Measurements from ENCODE around the gene HOXA3.

Gene HOXA3

DNA sequence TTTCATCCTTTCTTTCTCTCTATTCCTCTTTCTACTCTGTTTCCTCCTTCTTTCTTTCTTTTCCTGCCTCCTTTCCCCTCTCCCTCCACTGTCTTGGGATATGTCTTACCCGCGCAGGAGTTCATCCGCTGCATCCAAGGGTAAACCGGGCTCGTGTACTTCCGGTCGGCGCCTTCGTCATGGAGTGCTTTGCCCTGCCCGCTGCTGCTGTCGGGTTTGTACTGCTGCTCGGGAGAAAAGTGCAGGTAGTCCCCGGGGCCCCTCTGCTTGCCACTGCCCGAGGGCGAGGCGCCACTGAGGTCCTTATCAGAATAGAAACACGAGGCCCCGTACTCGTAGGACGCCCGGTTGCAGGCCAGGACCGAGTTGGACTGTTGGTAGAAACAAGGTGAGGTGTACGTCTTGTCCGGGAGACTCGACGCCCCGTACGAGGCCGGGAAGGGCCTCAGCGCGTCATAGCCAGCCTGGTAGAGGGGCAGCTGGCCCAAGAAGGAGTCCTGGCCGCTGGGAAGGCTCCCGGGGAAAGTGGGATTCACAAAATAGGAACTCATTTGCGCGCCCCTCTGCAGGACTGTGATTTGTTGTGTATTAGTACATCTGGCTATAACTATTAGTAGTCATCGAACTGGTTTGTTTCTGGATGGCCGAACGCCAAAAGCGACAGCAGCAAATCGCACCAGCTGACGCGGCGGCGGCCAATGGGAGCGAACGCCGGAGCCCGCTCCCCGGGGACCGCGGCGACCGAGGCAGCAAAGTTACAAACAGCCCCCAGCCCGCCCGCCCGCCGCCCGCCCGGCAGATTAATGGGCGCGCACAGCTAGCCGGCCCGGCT is 5.0 kb downstream of the HOXA3 start, which contains the start of gene HOXA6:
TSS of gene HOXA6 (minus strand) at position 576 of the 832 bp plus-strand sequence. CDS start at position 551, 25 bp downstream.
- peak within 1 kb of the TSS in 3 of 10 experiments; percentile 5 to 16 (median 14); a peak in 4 of 20 replicates for H3K4me3 ChIP-seq
- peaks cover 11 to 26% (median 18%) of the 10 kb centered on the region in 10 experiments for H3K4me1 ChIP-seq
- TF ChIP-seq Cebpa-rat (IDR thresholded peaks at IDR 0.05), result no peak
- H3K27me3 ChIP-seq, result peaks cover 100% of the 10 kb centered on the region in 11 experiments
- H4K20me1 ChIP-seq, result peaks cover 0 to 22% (median 14%) of the 10 kb centered on the region in 11 experiments; a peak in 16 of 22 replicates
- H3K9me3 ChIP-seq (replicated peaks in 1 of 11), result peaks cover 62 to 71% (median 66%) of the 10 kb centered on the region in 11 experiments
- no peak within 1 kb of the TSS for H3K27ac ChIP-seq
- no peak within 1 kb of the TSS for H3K9ac ChIP-seq
- H3K4me2 ChIP-seq, result peak within 1 kb of the TSS in 3 of 11 experiments; percentile 18 to 27 (median 20); a peak in 3 of 22 replicates
- H3K36me3 ChIP-seq, result peaks cover 0 to 16% (median 0%) of the 10 kb centered on the region in 11 experiments; a peak in 3 of 22 replicates

DNA sequence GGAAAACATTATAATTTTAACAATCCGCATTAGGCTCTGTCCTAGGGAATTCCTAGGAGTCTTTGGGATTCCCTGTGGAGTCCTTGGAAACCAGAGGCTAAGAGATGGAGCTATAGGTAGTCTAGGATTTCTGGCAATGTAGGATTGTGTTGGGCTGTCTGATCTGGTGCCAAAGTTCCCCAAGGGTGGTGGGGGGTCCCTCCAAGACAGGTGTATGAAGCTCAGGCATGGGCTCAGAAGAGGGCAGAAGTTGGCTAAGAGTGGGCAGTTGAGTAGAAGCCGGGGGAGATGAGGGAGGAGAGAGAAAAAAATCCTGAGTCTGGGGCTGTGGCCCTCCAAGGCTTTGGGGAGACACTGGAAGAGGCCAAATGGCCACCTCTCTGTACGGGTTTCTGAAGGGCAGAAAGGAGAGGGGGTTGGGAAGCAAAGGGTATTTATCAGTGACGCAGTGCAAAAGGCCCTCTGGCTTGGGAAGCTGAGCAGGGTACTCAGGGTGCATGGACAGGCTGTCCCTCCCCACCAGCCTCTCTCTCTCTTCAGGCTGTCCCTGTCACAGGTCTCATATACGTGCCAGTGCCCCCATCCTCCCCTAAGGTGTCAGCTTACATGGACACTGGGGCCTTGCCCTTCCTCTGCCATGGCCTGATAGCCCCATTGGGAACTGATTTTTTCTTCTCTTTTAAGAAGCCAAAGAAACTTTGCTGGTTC is 5.7 kb downstream of the HOXA3 start:
- H3K27ac ChIP-seq, result no peak overlapping the region
- H3K4me1 ChIP-seq, result peaks cover 8 to 18% (median 12%) of the 10 kb centered on the region in 10 experiments
- H3K27me3 ChIP-seq, result peaks cover 100% of the 10 kb centered on the region in 11 experiments
- no peak overlapping the region for H3K9ac ChIP-seq
- no peak for TF ChIP-seq Cebpa-rat (IDR thresholded peaks at IDR 0.05)
- peaks cover 69 to 79% (median 74%) of the 10 kb centered on the region in 11 experiments for H3K9me3 ChIP-seq (replicated peaks in 1 of 11)
- H4K20me1 ChIP-seq, result peaks cover 0 to 15% (median 6%) of the 10 kb centered on the region in 11 experiments; a peak in 16 of 22 replicates
- H3K4me3 ChIP-seq, result peak overlapping the region in 1 of 10 experiments; percentile 5; a peak in 1 of 20 replicates
- no peak overlapping the region for H3K4me2 ChIP-seq
- peaks cover 0 to 16% (median 0%) of the 10 kb centered on the region in 11 experiments; a peak in 3 of 22 replicates for H3K36me3 ChIP-seq

DNA sequence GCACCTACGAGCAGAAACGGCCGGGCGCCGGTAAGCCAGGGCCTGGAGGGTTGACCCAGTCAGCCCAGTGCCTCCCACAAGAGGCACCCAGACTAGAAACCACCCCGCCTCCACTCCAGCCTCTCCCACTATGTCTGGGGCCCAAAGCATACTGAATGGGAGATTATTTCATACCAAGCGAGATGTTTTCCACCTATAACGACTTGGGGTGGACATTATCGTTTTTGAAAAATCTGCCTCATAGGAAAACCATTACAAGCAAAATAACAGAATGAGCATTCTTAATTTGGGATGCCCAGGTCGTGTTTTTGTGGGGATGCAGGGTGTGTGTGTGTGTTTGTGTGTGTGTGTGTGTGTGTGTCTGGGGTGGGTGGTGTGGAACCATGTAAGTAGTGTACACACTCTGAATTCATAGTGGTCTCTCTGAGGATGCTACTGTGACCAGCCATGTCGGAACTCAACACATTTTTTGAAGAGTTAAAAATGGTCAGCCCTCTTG is 6.4 kb downstream of the HOXA3 start:
- Histone ChIP-seq H3K4me2 (no peak overlapping the region), H3K9me3 (replicated peaks in 1 of 11) (peaks cover 69 to 80% (median 75%) of the 10 kb centered on the region in 11 experiments), H4K20me1 (peaks cover 0 to 8% (median 0%) of the 10 kb centered on the region in 11 experiments; a peak in 5 of 22 replicates), H3K36me3 (peaks cover 0 to 16% (median 0%) of the 10 kb centered on the region in 11 experiments; a peak in 3 of 22 replicates), H3K4me1 (peaks cover under 1 to 12% (median 5%) of the 10 kb centered on the region in 10 experiments; a peak in 14 of 20 replicates), H3K4me3 (peak overlapping the region in 1 of 10 experiments; percentile 35; a peak in 1 of 20 replicates), H3K27me3 (peaks cover 95 to 100% (median 99%) of the 10 kb centered on the region in 11 experiments), H3K9ac (no peak overlapping the region), H3K27ac (no peak overlapping the region)
- TF ChIP-seq Cebpa-rat (IDR thresholded peaks at IDR 0.05), result no peak

DNA sequence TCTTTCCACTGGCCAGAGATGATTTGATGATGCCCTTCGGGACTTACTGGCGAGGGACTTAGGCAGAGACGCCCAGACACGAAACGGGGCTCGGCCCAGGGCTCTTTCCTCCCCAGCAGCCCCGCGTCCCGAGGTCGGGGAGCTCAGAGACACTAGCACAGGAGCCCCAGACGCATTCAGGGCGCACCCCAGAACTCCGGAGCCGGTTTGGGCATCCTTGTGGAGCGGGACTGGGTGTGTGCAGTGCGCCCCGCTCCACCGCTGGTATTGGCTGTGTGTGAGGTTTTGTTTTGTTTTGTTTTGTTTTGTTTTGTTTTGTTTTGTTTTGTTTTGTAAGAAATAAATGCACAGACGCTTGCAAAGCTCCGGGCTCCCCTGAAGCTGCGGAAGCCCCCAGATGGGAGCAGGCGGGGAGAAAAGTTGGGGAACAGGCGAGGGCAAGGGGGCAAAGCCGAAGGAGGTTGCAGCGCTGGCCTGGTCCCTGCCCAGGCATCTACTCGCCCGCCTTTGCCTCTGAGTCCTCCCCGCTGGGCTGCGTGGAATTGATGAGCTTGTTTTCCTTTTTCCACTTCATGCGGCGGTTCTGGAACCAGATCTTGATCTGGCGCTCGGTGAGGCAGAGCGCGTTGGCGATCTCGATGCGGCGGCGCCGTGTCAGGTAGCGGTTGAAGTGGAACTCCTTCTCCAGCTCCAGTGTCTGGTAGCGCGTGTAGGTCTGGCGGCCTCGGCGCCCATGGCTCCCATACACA is 7.0 kb downstream of the HOXA3 start:
- Histone ChIP-seq H3K9me3 (replicated peaks in 1 of 11) (peaks cover 69 to 80% (median 75%) of the 10 kb centered on the region in 11 experiments), H4K20me1 (peaks cover 0 to 8% (median 0%) of the 10 kb centered on the region in 11 experiments; a peak in 4 of 22 replicates), H3K36me3 (peaks cover 0 to 16% (median 0%) of the 10 kb centered on the region in 11 experiments; a peak in 3 of 22 replicates), H3K27ac (no peak overlapping the region), H3K4me1 (peaks cover 0 to 6% (median 2%) of the 10 kb centered on the region in 10 experiments; a peak in 12 of 20 replicates), H3K9ac (no peak overlapping the region), H3K4me3 (peak overlapping the region in 3 of 10 experiments; percentile 22 to 35 (median 25); a peak in 5 of 20 replicates), H3K4me2 (no peak overlapping the region), H3K27me3 (peaks cover 89 to 100% (median 93%) of the 10 kb centered on the region in 11 experiments)
- TF ChIP-seq Cebpa-rat (IDR thresholded peaks at IDR 0.05), result no peak

DNA sequence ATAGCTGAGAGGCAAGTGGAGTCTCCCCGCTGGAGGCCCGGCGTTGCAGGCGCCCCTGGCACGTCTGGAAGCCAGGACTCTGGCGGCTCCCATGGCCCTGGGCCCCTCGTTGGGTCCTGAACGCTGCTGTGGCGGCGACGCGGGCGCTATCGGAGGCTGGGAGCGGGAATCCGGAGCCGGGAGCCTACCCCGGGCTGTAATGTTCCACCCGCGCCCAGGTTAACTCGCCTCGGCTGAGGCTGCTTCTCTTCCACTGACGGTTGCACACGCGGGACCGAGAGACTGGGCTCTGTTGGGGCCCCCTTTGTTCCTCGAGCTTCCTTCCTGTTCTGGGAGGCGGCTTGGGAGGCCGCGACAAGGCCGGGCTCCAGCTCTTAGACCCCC is 7.6 kb downstream of the HOXA3 start:
- Histone ChIP-seq H3K4me2 (no peak overlapping the region), H3K27me3 (peaks cover 83 to 95% (median 87%) of the 10 kb centered on the region in 11 experiments), H3K9ac (no peak overlapping the region), H4K20me1 (peaks cover 0 to 8% (median 0%) of the 10 kb centered on the region in 11 experiments; a peak in 3 of 22 replicates), H3K4me3 (peak overlapping the region in 2 of 10 experiments; percentile 22 to 35; a peak in 5 of 20 replicates), H3K9me3 (replicated peaks in 1 of 11) (peaks cover 69 to 82% (median 75%) of the 10 kb centered on the region in 11 experiments), H3K27ac (no peak overlapping the region), H3K36me3 (peaks cover 0 to 16% (median 0%) of the 10 kb centered on the region in 11 experiments; a peak in 3 of 22 replicates), H3K4me1 (peaks cover 0 to 4% (median 0%) of the 10 kb centered on the region in 10 experiments; a peak in 2 of 20 replicates)
- TF ChIP-seq Cebpa-rat (IDR thresholded peaks at IDR 0.05), result no peak

DNA sequence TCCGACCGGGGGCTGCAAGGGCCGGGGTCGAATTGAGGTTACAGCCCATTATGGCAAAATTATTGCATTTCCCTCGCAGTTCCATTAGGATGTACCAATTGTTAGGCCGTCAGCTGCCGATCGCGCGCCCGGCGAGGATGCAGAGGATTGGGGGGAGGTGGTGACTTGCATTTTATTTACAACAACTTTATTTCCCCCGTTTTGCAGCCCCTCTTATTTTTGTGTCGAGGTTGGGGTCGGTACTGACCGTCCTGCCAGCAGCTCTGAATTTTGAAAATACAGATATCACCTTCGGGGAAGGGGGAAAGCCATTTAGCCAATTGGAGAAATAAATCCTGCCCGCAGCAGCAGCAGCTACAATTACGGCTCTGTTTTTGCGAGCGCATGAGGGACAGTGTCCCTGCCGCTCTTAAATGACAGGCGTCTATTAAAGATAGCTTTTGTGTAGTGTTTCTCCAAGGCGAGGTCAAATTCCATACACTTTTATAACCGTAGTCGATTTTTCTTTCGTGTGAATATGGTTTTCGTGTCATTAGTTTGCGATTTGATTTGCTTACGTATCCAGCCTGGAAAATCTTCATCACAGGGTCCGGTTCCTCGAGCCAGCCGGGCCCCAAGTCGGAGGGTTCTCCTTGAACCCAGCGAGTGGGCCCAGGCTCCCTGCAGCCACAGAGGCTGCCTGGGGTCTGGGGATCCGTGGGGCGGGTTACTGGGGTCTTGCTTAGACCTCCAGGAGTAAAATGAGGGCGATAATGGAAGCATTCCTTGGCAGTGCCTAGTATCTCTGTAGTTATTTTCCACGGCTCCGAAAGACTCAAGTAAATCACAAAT is 8.2 kb downstream of the HOXA3 start:
- Histone ChIP-seq H3K4me2 (no peak overlapping the region), H4K20me1 (peaks cover 0 to 8% (median 0%) of the 10 kb centered on the region in 11 experiments; a peak in 3 of 22 replicates), H3K4me1 (peaks cover 0 to 4% (median 0%) of the 10 kb centered on the region in 10 experiments; a peak in 2 of 20 replicates), H3K27ac (no peak overlapping the region), H3K4me3 (peak overlapping the region in 3 of 10 experiments; percentile 19 to 35 (median 22); a peak in 4 of 20 replicates), H3K27me3 (peaks cover 77 to 88% (median 81%) of the 10 kb centered on the region in 11 experiments), H3K9ac (no peak overlapping the region), H3K36me3 (peaks cover 0 to 16% (median 0%) of the 10 kb centered on the region in 11 experiments; a peak in 3 of 22 replicates), H3K9me3 (replicated peaks in 1 of 11) (peaks cover 74 to 87% (median 79%) of the 10 kb centered on the region in 11 experiments)
- TF ChIP-seq Cebpa-rat (IDR thresholded peaks at IDR 0.05), result no peak

Measured in BLaER1 treated with 17β-estradiol and CSF1 and Interleukin-3, amounts not matched to agents 10 nM and 100 nM (cell line).